Tibial nerve (tissue), 4 donors: Measurements from ENCODE around the gene ZNF575.

Experiments used
- EP300 ChIP-seq, 2 donors: sonication (generic); formaldehyde crosslinking; IDR thresholded peaks; one replicate each; pipeline ENCODE4 v1.6.1; 2017; ENCODE audit warnings: antibody characterized with exemption in 2 of 2, mild to moderate bottlenecking in 1 of 2
- POLR2A ChIP-seq, 2 donors: fragments of 450-650 bp; IDR thresholded peaks; one replicate each; pipeline ENCODE4 v1.6.1; 2017; ENCODE audit warnings: antibody characterized with exemption in 2 of 2, mild to moderate bottlenecking in 2 of 2, moderate library complexity in 2 of 2
- TF ChIP-seq, protein P1 (sequence below), 5 experiments: fragments of 200-600 bp in 3 of 5; fragments of 450-650 bp in 2 of 5; sonication (generic) in 3 of 5; IDR thresholded peaks; one replicate each; pipeline ENCODE4 v1.5.1; 2016 to 2019; ENCODE audit warnings: antibody characterized with exemption in 5 of 5, mild to moderate bottlenecking in 3 of 5, moderate library complexity in 2 of 5

DNA sequence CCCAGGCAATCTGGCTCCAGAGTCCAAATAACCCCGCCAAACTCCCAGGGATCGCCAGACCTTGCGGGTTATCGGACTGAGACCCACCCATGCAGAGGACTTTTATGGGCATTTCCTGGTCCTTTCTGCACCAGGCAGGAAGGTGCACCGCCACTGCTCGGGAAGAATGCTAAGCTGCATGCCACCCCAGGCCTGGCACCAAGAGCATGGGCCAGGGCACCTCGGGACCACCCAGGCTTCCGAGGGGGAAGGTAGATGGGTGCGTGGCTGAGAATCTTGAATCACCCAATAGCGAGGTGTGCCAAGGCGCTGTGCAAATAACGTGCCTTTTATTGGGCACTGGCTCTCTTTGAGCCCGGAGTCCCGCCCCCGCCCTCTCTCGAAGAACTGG is 422 bp upstream of the ZNF575 start:
- TF ChIP-seq POLR2A (IDR thresholded peaks at IDR 0.05) (no peak), EP300 (IDR thresholded peaks at IDR 0.05) (no peak)
- TF ChIP-seq, protein P1, sequence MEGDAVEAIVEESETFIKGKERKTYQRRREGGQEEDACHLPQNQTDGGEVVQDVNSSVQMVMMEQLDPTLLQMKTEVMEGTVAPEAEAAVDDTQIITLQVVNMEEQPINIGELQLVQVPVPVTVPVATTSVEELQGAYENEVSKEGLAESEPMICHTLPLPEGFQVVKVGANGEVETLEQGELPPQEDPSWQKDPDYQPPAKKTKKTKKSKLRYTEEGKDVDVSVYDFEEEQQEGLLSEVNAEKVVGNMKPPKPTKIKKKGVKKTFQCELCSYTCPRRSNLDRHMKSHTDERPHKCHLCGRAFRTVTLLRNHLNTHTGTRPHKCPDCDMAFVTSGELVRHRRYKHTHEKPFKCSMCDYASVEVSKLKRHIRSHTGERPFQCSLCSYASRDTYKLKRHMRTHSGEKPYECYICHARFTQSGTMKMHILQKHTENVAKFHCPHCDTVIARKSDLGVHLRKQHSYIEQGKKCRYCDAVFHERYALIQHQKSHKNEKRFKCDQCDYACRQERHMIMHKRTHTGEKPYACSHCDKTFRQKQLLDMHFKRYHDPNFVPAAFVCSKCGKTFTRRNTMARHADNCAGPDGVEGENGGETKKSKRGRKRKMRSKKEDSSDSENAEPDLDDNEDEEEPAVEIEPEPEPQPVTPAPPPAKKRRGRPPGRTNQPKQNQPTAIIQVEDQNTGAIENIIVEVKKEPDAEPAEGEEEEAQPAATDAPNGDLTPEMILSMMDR (IDR thresholded peaks at IDR 0.05), result no peak
